ENCODE measurements around the gene PHKA1. TPM values are rescaled to one million over a fixed set of nuclear protein-coding genes. Genes with fewer than 3 reads are reported as not detected.
"Not testable (repeated sequence)": the region's sequence is repeated elsewhere in the genome, so short reads cannot be mapped to it uniquely, and the experiment has no call there.

Gene PHKA1
- total RNA-seq, 2 experiments from 2014 or later, result 0.21 to 0.44 TPM

- Mint-ChIP-seq H3K27ac (no peak overlapping the region), H3K4me1 (ENCODE audit: low read depth) (no peaks in the 10 kb centered on the region), H3K36me3 (ENCODE audit: low read depth) (peaks cover 3% of the 10 kb centered on the region), H3K4me3 (no peak overlapping the region), H3K9me3 (ENCODE audit: insufficient read depth) (no peaks in the 10 kb centered on the region), H3K27me3 (ENCODE audit: low read depth) (no peaks in the 10 kb centered on the region)
- CTCF ChIA-PET, result no interaction called here
- DNase-seq (no peak), ATAC-seq (no peak)
- POLR2A ChIA-PET, result no interaction called here
These were observed 8.3 kb downstream of the PHKA1 start for GRCh38 chrX:72705814-72706213.

- POLR2A ChIA-PET, result no interaction called here
- H3K27me3 Mint-ChIP-seq (ENCODE audit: low read depth), result no peaks in the 10 kb centered on the region
- no peak overlapping the region for H3K4me3 Mint-ChIP-seq
- H3K36me3 Mint-ChIP-seq (ENCODE audit: low read depth), result peaks cover 3% of the 10 kb centered on the region
- H3K27ac Mint-ChIP-seq, result no peak overlapping the region
- CTCF ChIA-PET, result no interaction called here
- H3K4me1 Mint-ChIP-seq (ENCODE audit: low read depth), result no peaks in the 10 kb centered on the region
- DNase-seq (no peak), ATAC-seq (no peak)
- H3K9me3 Mint-ChIP-seq (ENCODE audit: insufficient read depth), result no peaks in the 10 kb centered on the region
These were observed 9.0 kb downstream of the PHKA1 start for GRCh38 chrX:72705111-72705510.

GRCh38 chrX:72694170-72694569 is 19.9 kb downstream of the PHKA1 start:
- DNase-seq, result no peak
- no peak overlapping the region for H3K27ac Mint-ChIP-seq
- H3K9me3 Mint-ChIP-seq (ENCODE audit: insufficient read depth), result no peaks in the 10 kb centered on the region
- ATAC-seq, result no peak
- H3K36me3 Mint-ChIP-seq (ENCODE audit: low read depth), result no peaks in the 10 kb centered on the region
- ChIA-PET CTCF (no interaction called here), POLR2A (no interaction called here)
- no peaks in the 10 kb centered on the region for H3K27me3 Mint-ChIP-seq (ENCODE audit: low read depth)
- no peaks in the 10 kb centered on the region for H3K4me1 Mint-ChIP-seq (ENCODE audit: low read depth)
- H3K4me3 Mint-ChIP-seq, result no peak overlapping the region

- DNase-seq (no peak), ATAC-seq (no peak)
- H3K9me3 Mint-ChIP-seq (ENCODE audit: insufficient read depth), result no peaks in the 10 kb centered on the region
- H3K36me3 Mint-ChIP-seq (ENCODE audit: low read depth), result no peaks in the 10 kb centered on the region
- H3K4me3 Mint-ChIP-seq, result no peak overlapping the region
- ChIA-PET POLR2A (no interaction called here), CTCF (no interaction called here)
- no peaks in the 10 kb centered on the region for H3K27me3 Mint-ChIP-seq (ENCODE audit: low read depth)
- H3K27ac Mint-ChIP-seq, result no peak overlapping the region
- no peaks in the 10 kb centered on the region for H3K4me1 Mint-ChIP-seq (ENCODE audit: low read depth)
These were observed 20.6 kb downstream of the PHKA1 start for GRCh38 chrX:72693477-72693876.

GRCh38 chrX:72687396-72687795 is 26.7 kb downstream of the PHKA1 start:
- Mint-ChIP-seq H3K27ac (no peak overlapping the region), H3K4me1 (ENCODE audit: low read depth) (peaks cover 1% of the 10 kb centered on the region), H3K4me3 (no peak overlapping the region), H3K36me3 (ENCODE audit: low read depth) (no peaks in the 10 kb centered on the region), H3K9me3 (ENCODE audit: insufficient read depth) (no peaks in the 10 kb centered on the region), H3K27me3 (ENCODE audit: low read depth) (no peaks in the 10 kb centered on the region)
- ATAC-seq, result no peak
- ChIA-PET CTCF (no interaction called here), POLR2A (no interaction called here)
- no peak for DNase-seq

GRCh38 chrX:72685810-72686456 is 28.2 kb downstream of the PHKA1 start:
- Mint-ChIP-seq H3K4me3 (no peak overlapping the region), H3K9me3 (ENCODE audit: insufficient read depth) (no peaks in the 10 kb centered on the region), H3K27ac (no peak overlapping the region), H3K27me3 (ENCODE audit: low read depth) (no peaks in the 10 kb centered on the region), H3K4me1 (ENCODE audit: low read depth) (peaks cover 1% of the 10 kb centered on the region), H3K36me3 (ENCODE audit: low read depth) (no peaks in the 10 kb centered on the region)
- POLR2A ChIA-PET, result no interaction called here
- CTCF ChIA-PET, result no interaction called here
- ATAC-seq (no peak), DNase-seq (no peak)

- H3K9me3 Mint-ChIP-seq (ENCODE audit: insufficient read depth), result no peaks in the 10 kb centered on the region
- DNase-seq, result no peak
- CTCF ChIA-PET, result no interaction called here
- H3K36me3 Mint-ChIP-seq (ENCODE audit: low read depth), result no peaks in the 10 kb centered on the region
- H3K27me3 Mint-ChIP-seq (ENCODE audit: low read depth), result no peaks in the 10 kb centered on the region
- H3K4me1 Mint-ChIP-seq (ENCODE audit: low read depth), result peaks cover 1% of the 10 kb centered on the region
- ATAC-seq, result no peak
- no peak overlapping the region for H3K27ac Mint-ChIP-seq
- POLR2A ChIA-PET, result no interaction called here
- H3K4me3 Mint-ChIP-seq, result no peak overlapping the region
These were observed 29.1 kb downstream of the PHKA1 start for GRCh38 chrX:72685018-72685417.

GRCh38 chrX:72683631-72684030 is 30.5 kb downstream of the PHKA1 start:
- H3K36me3 Mint-ChIP-seq (ENCODE audit: low read depth), result no peaks in the 10 kb centered on the region
- no peak overlapping the region for H3K27ac Mint-ChIP-seq
- CTCF ChIA-PET, result no interaction called here
- H3K27me3 Mint-ChIP-seq (ENCODE audit: low read depth), result no peaks in the 10 kb centered on the region
- H3K4me3 Mint-ChIP-seq, result no peak overlapping the region
- peaks cover 1% of the 10 kb centered on the region for H3K4me1 Mint-ChIP-seq (ENCODE audit: low read depth)
- DNase-seq (no peak), ATAC-seq (no peak)
- H3K9me3 Mint-ChIP-seq (ENCODE audit: insufficient read depth), result no peaks in the 10 kb centered on the region
- POLR2A ChIA-PET, result interaction anchor here (0.6 kb wide), 1 partner anchor 28 kb away, joined by 5 read pairs; no protein-coding TSS in a partner anchor

- Mint-ChIP-seq H3K4me1 (ENCODE audit: low read depth) (no peaks in the 10 kb centered on the region), H3K27ac (no peak overlapping the region), H3K4me3 (no peak overlapping the region), H3K9me3 (ENCODE audit: insufficient read depth) (no peaks in the 10 kb centered on the region), H3K27me3 (ENCODE audit: low read depth) (no peaks in the 10 kb centered on the region), H3K36me3 (ENCODE audit: low read depth) (no peaks in the 10 kb centered on the region)
- ATAC-seq, result no peak
- POLR2A ChIA-PET, result no interaction called here
- CTCF ChIA-PET, result no interaction called here
- no peak for DNase-seq
These were observed 37.6 kb downstream of the PHKA1 start for GRCh38 chrX:72676465-72676864.

GRCh38 chrX:72673951-72674350 is 40.2 kb downstream of the PHKA1 start:
- POLR2A ChIA-PET; H3K27ac Mint-ChIP-seq; ATAC-seq; H3K4me3 Mint-ChIP-seq; H3K9me3 Mint-ChIP-seq (ENCODE audit: insufficient read depth); DNase-seq; H3K4me1 Mint-ChIP-seq (ENCODE audit: low read depth); H3K27me3 Mint-ChIP-seq (ENCODE audit: low read depth); H3K36me3 Mint-ChIP-seq (ENCODE audit: low read depth): not testable (repeated sequence)
- CTCF ChIA-PET, result interaction anchor here (0.6 kb wide), 1 partner anchor 1192 kb away, joined by 3 read pairs; no protein-coding TSS in a partner anchor

GRCh38 chrX:72669508-72669907 is 44.6 kb downstream of the PHKA1 start:
- ATAC-seq; H3K4me1 Mint-ChIP-seq (ENCODE audit: low read depth); CTCF ChIA-PET; H3K27me3 Mint-ChIP-seq (ENCODE audit: low read depth); H3K9me3 Mint-ChIP-seq (ENCODE audit: insufficient read depth); H3K27ac Mint-ChIP-seq; DNase-seq; H3K4me3 Mint-ChIP-seq; H3K36me3 Mint-ChIP-seq (ENCODE audit: low read depth): not testable (repeated sequence)
- POLR2A ChIA-PET, result interaction anchor here (0.7 kb wide), 1 partner anchor 13 kb away, joined by 3 read pairs; no protein-coding TSS in a partner anchor

GRCh38 chrX:72666451-72666850 is 47.7 kb downstream of the PHKA1 start:
- DNase-seq, result no peak
- H3K27ac Mint-ChIP-seq, result no peak overlapping the region
- no peaks in the 10 kb centered on the region for H3K27me3 Mint-ChIP-seq (ENCODE audit: low read depth)
- peaks cover 10% of the 10 kb centered on the region for H3K4me1 Mint-ChIP-seq (ENCODE audit: low read depth)
- ChIA-PET CTCF (interaction anchor here (0.6 to 1.4 kb wide), 2 partner anchors 62 to 428 kb away, joined by 3 read pairs; partner anchors contain the start of gene ERCC6L), POLR2A (no interaction called here)
- no peaks in the 10 kb centered on the region for H3K36me3 Mint-ChIP-seq (ENCODE audit: low read depth)
- no peak overlapping the region for H3K4me3 Mint-ChIP-seq
- H3K9me3 Mint-ChIP-seq (ENCODE audit: insufficient read depth), result no peaks in the 10 kb centered on the region
- ATAC-seq, result no peak

GRCh38 chrX:72663737-72664136 is 50.4 kb downstream of the PHKA1 start:
- ChIA-PET CTCF (no interaction called here), POLR2A (no interaction called here)
- H3K27me3 Mint-ChIP-seq (ENCODE audit: low read depth), result no peaks in the 10 kb centered on the region
- DNase-seq (no peak), ATAC-seq (no peak)
- no peak overlapping the region for H3K27ac Mint-ChIP-seq
- H3K4me1 Mint-ChIP-seq (ENCODE audit: low read depth), result peaks cover 10% of the 10 kb centered on the region
- no peak overlapping the region for H3K4me3 Mint-ChIP-seq
- H3K36me3 Mint-ChIP-seq (ENCODE audit: low read depth), result no peaks in the 10 kb centered on the region
- H3K9me3 Mint-ChIP-seq (ENCODE audit: insufficient read depth), result no peaks in the 10 kb centered on the region
